GM12892 (cell line): ENCODE results near the gene CD52.

Experiments used
- POLR2A ChIP-seq: IDR thresholded peaks from 2 replicates; pipeline ENCODE4 v1.6.1; 2011; ENCODE audit warnings: low read depth, low read length, control low read depth
- POLR2AphosphoS5 ChIP-seq: IDR thresholded peaks from 2 replicates; pipeline ENCODE4 v1.6.1; 2011; ENCODE audit warnings: low read depth, low read length, control low read depth

DNA sequence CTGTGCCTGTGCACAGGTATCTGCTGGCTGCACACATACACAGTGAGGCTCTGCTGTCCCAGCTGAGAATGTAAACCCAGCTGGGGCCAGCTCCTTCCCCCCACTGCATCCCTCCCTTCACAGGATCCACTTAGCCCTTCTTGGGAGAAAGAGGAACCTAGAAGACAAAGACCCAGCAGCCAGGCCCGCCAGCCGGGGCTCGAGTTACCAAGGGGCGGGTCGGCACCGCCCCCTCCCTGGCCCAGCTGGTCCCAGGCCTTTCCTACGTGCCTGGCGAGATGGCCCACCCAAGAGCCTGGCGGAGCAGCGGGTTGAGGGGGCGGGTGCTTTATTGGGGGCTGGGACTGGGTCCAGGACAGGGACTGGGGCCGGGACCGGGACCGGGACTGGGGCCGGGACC is 35.8 kb upstream of the CD52 start:
- TF ChIP-seq POLR2A (no peak), POLR2AphosphoS5 (no peak)
